ENCODE results near the gene BABAM2.

The BABAM2 gene

GRCh38 chr2:28162564-28162963 is 272.0 kb downstream of the BABAM2 start:
- H3K4me1 ChIP-seq (ENCODE audit: low read length): no peaks in the 10 kb centered on the region
- no peaks in the 10 kb centered on the region for H3K27me3 ChIP-seq (replicated peaks; ENCODE audit: insufficient read depth, low read length)
- H3F3A ChIP-seq (ENCODE audit: insufficient read depth, low read length): no peaks in the 10 kb centered on the region
- no peak overlapping the region for H2AFZ ChIP-seq (ENCODE audit: low read length)
- no peak overlapping the region for H3K9ac ChIP-seq (ENCODE audit: low read length)
- H3K9me3 ChIP-seq (replicated peaks; ENCODE audit: insufficient read depth, low read length): no peaks in the 10 kb centered on the region
- no peak overlapping the region for H3K4me2 ChIP-seq (ENCODE audit: low read depth, low read length)
- TF ChIP-seq EZH2phosphoT487 (IDR thresholded peaks at IDR 0.05; ENCODE audit: low read length) (no peak), CTCF (IDR thresholded peaks at IDR 0.05; ENCODE audit: low read length) (no peak), EZH2 (optimal IDR thresholded peaks at IDR 0.05; ENCODE audit: low read depth, low read length) (no peak)
- H3K27ac ChIP-seq (ENCODE audit: low read length): no peak overlapping the region
- no peak overlapping the region for H3K4me3 ChIP-seq (ENCODE audit: low read length)
- H3K9me2 ChIP-seq (replicated peaks; ENCODE audit: insufficient read depth, low read length): no peaks in the 10 kb centered on the region
- no peak for DNase-seq
- no peaks in the 10 kb centered on the region for H3K36me3 ChIP-seq (replicated peaks; ENCODE audit: insufficient read depth, low read length)
- no peaks in the 10 kb centered on the region for H4K20me1 ChIP-seq (ENCODE audit: insufficient read depth, low read length)
- H3K79me2 ChIP-seq (ENCODE audit: low read length): no peaks in the 10 kb centered on the region

- no peak for DNase-seq
- TF ChIP-seq EZH2 (optimal IDR thresholded peaks at IDR 0.05; ENCODE audit: low read depth, low read length) (no peak), CTCF (IDR thresholded peaks at IDR 0.05; ENCODE audit: low read length) (no peak), EZH2phosphoT487 (IDR thresholded peaks at IDR 0.05; ENCODE audit: low read length) (no peak)
- H3K27me3 ChIP-seq (replicated peaks; ENCODE audit: insufficient read depth, low read length): no peaks in the 10 kb centered on the region
Observed at GRCh38 chr2:28163028-28163427, 272.5 kb downstream of the BABAM2 start.

GRCh38 chr2:28163627-28164279 is 273.2 kb downstream of the BABAM2 start:
- no peaks in the 10 kb centered on the region for H4K20me1 ChIP-seq (ENCODE audit: insufficient read depth, low read length)
- H3K4me2 ChIP-seq (ENCODE audit: low read depth, low read length): no peak overlapping the region
- H3K27me3 ChIP-seq (replicated peaks; ENCODE audit: insufficient read depth, low read length): no peaks in the 10 kb centered on the region
- H3K4me1 ChIP-seq (ENCODE audit: low read length): no peaks in the 10 kb centered on the region
- no peaks in the 10 kb centered on the region for H3K79me2 ChIP-seq (ENCODE audit: low read length)
- no peak for DNase-seq
- no peaks in the 10 kb centered on the region for H3K36me3 ChIP-seq (replicated peaks; ENCODE audit: insufficient read depth, low read length)
- no peak overlapping the region for H3K4me3 ChIP-seq (ENCODE audit: low read length)
- no peak overlapping the region for H3K27ac ChIP-seq (ENCODE audit: low read length)
- no peak overlapping the region for H2AFZ ChIP-seq (ENCODE audit: low read length)
- H3K9me2 ChIP-seq (replicated peaks; ENCODE audit: insufficient read depth, low read length): no peaks in the 10 kb centered on the region
- H3K9me3 ChIP-seq (replicated peaks; ENCODE audit: insufficient read depth, low read length): no peaks in the 10 kb centered on the region
- no peak overlapping the region for H3K9ac ChIP-seq (ENCODE audit: low read length)
- no peaks in the 10 kb centered on the region for H3F3A ChIP-seq (ENCODE audit: insufficient read depth, low read length)
- no peak for TF ChIP-seq EZH2 (optimal IDR thresholded peaks at IDR 0.05; ENCODE audit: low read depth, low read length)
- no peak for TF ChIP-seq EZH2phosphoT487 (IDR thresholded peaks at IDR 0.05; ENCODE audit: low read length)
- no peak for TF ChIP-seq CTCF (IDR thresholded peaks at IDR 0.05; ENCODE audit: low read length)

More at GRCh38 chr2:28163028-28163427, 272.5 kb downstream of the BABAM2 start:
- Histone ChIP-seq H3K4me3 (ENCODE audit: low read length) (no peak overlapping the region), H2AFZ (ENCODE audit: low read length) (no peak overlapping the region), H3K79me2 (ENCODE audit: low read length) (no peaks in the 10 kb centered on the region), H3K9me3 (replicated peaks; ENCODE audit: insufficient read depth, low read length) (no peaks in the 10 kb centered on the region), H3K36me3 (replicated peaks; ENCODE audit: insufficient read depth, low read length) (no peaks in the 10 kb centered on the region), H3K9me2 (replicated peaks; ENCODE audit: insufficient read depth, low read length) (no peaks in the 10 kb centered on the region), H3K9ac (ENCODE audit: low read length) (no peak overlapping the region), H3K27ac (ENCODE audit: low read length) (no peak overlapping the region), H3K4me1 (ENCODE audit: low read length) (no peaks in the 10 kb centered on the region), H3F3A (ENCODE audit: insufficient read depth, low read length) (no peaks in the 10 kb centered on the region), H4K20me1 (ENCODE audit: insufficient read depth, low read length) (no peaks in the 10 kb centered on the region), H3K4me2 (ENCODE audit: low read depth, low read length) (no peak overlapping the region)
